Measurements from ENCODE around the gene OTULIN. TPM values are rescaled to one million over a fixed set of nuclear protein-coding genes. Genes with fewer than 3 reads are reported as not detected.

OTULIN gene
- total and polyA plus RNA-seq, 2 of the 4 experiments (the other 2 are of a cell fraction), result 6.9 to 19.5 TPM

DNA sequence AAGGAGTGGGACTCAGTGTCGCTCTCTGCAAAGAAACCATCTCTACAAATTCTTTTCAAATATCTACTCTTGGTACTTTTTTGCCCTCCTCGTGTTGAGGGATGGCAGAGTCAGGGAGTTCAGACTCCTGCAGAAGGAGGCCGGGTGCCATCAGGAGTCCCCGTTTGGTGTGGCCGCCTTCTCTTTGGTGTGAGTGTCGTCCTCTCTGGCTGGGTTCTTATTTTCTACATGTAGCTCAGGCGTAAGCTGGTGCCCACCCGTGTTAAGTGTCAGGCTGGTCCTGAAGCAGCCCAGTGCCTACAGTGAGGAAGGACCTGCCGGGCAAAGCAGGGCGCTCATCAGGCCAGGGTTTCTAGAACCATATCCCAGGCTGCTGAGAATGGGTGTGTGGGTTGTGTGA lies 37.0 kb downstream of the OTULIN start:
- H3K9me1 ChIP-seq (ENCODE audit: insufficient read depth, low read length), result peaks cover 10% of the 10 kb centered on the region
- H3K4me3 ChIP-seq (ENCODE audit: insufficient read depth, low read depth, low read length), result no peak overlapping the region
- H3K14ac ChIP-seq (replicated peaks; ENCODE audit: low read depth, low read length), result no peak overlapping the region
- H4K8ac ChIP-seq (ENCODE audit: low read depth in 2 of 2, low read length in 2 of 2), result no peak overlapping the region
- H3K9me3 ChIP-seq (ENCODE audit: control insufficient read depth, insufficient read depth, low read length), result no peaks in the 10 kb centered on the region
- no peak overlapping the region for H4K5ac ChIP-seq (ENCODE audit: low read depth, low read length)
- H4K20me1 ChIP-seq (ENCODE audit: insufficient read depth, low read length), result no peaks in the 10 kb centered on the region
- peaks cover 27 to 62% of the 10 kb centered on the region in 2 experiments; a peak in 3 of 4 replicates for H3K79me1 ChIP-seq (ENCODE audit: low read depth in 1 of 2, low read length in 2 of 2)
- no peak overlapping the region for H3K4me2 ChIP-seq (ENCODE audit: low read depth, low read length)
- ChIA-PET CTCF (no interaction called here), POLR2A (ENCODE audit: unreplicated experiment) (no interaction called here)
- H3K27me3 ChIP-seq (ENCODE audit: control insufficient read depth, insufficient read depth, low read length), result no peaks in the 10 kb centered on the region
- H2AK9ac ChIP-seq (replicated peaks; ENCODE audit: low read depth, low read length, poor library complexity), result no peak overlapping the region
- no peak overlapping the region for H2AK5ac ChIP-seq (ENCODE audit: low read depth, low read length)
- H3K56ac ChIP-seq (ENCODE audit: extremely low read depth, insufficient read depth, low read length), result no peak overlapping the region
- DNase-seq, result no peak
- TF ChIP-seq MAZ (IDR thresholded peaks at IDR 0.05; ENCODE audit: borderline replicate concordance, low read depth, low read length) (no peak), POLR2A (IDR thresholded peaks at IDR 0.05; ENCODE audit: low read depth, low read length) (no peak), CEBPB (IDR thresholded peaks at IDR 0.05; ENCODE audit: low read depth, low read length) (no peak)
- BruUV-seq (replicated peaks), result no TSS peak
- no peak overlapping the region for H2BK15ac ChIP-seq (ENCODE audit: low read depth, low read length)
- no peak overlapping the region for H3K27ac ChIP-seq (ENCODE audit: insufficient read depth, low read length)
- no peak overlapping the region for H3K23ac ChIP-seq (ENCODE audit: low read depth, low read length)
- no peak overlapping the region for H2AFZ ChIP-seq (replicated peaks; ENCODE audit: low read length, poor library complexity)
- no peak overlapping the region for H2BK20ac ChIP-seq (ENCODE audit: low read depth, low read length)
- H3K9ac ChIP-seq (ENCODE audit: low read depth, low read length), result no peak overlapping the region
- no peak overlapping the region for H3K18ac ChIP-seq (ENCODE audit: low read depth, low read length)
- H2BK5ac ChIP-seq (ENCODE audit: low read depth, low read length, poor library complexity, severe bottlenecking), result no peak overlapping the region
- no peak overlapping the region for H3K4ac ChIP-seq (ENCODE audit: low read depth, low read length)
- WGBS, 2 experiments (ENCODE audit: extremely low coverage in 2 of 2, insufficient read length in 1 of 2), result 100% methylated on average over 1 of the region's 10 CpGs; no CpG with 5 or more reads in 1 of the 2 experiments
- H2BK120ac ChIP-seq (ENCODE audit: low read depth, low read length), result no peak overlapping the region
- dilution Hi-C loops (cut with HindIII; ENCODE audit: low sequenced_read_pairs, unreplicated experiment), result no loop called here
- no peak overlapping the region for H4K91ac ChIP-seq (ENCODE audit: insufficient read depth, low read depth, low read length)
- H3K36me3 ChIP-seq (ENCODE audit: control insufficient read depth, insufficient read depth, low read length), result peaks cover 26% of the 10 kb centered on the region
- no peak for ATAC-seq (ENCODE audit: low read depth)
- intact Hi-C loops (cut with micrococcal nuclease), result no loop called here
- peaks cover 3% of the 10 kb centered on the region; the same call in 1 of the 2 replicates for H3K4me1 ChIP-seq (ENCODE audit: control insufficient read depth, insufficient read depth, low read length)
- in situ Hi-C loops (cut with MboI; ENCODE audit: low sequenced_read_pairs), result loop anchor here (25.0 kb wide), 1 partner anchor 811 kb away; the partner anchor contains the start of gene FBXL7

All from IMR-90 (cell line).